ACC112 (cell line): Measurements from ENCODE around the gene CALML3.
"Not testable (repeated sequence)": the region's sequence is repeated elsewhere in the genome, so short reads cannot be mapped to it uniquely, and the experiment has no call there.

Experiments
- H2AFZ ChIP-seq: fragments of 200-600 bp; sonication (generic); one replicate; pipeline ENCODE4 v1.6.0; 2017; ENCODE audit warnings: antibody characterized with exemption, low read length; ENCODE audit not compliant: unreplicated experiment
- H3K27ac ChIP-seq: fragments of 200-600 bp; sonication (generic); 2 replicates; pipeline ENCODE4 v1.5.1; 2014; ENCODE audit warnings: low read depth, mild to moderate bottlenecking, antibody characterized with exemption, low read length, moderate library complexity
- H3K27me3 ChIP-seq: fragments of 200-600 bp; sonication (generic); 2 replicates; pipeline ENCODE4 v1.6.1; 2014; ENCODE audit warnings: mild to moderate bottlenecking, antibody characterized with exemption, low read length, moderate library complexity, mixed read lengths; ENCODE audit not compliant: insufficient read depth
- H3K36me3 ChIP-seq: fragments of 200-600 bp; sonication (generic); 2 replicates; pipeline ENCODE4 v1.6.1; 2016; ENCODE audit warnings: mild to moderate bottlenecking, antibody characterized with exemption, low read length, moderate library complexity, mixed read lengths; ENCODE audit not compliant: insufficient read depth
- H3K4me1 ChIP-seq: fragments of 200-600 bp; sonication (generic); one replicate; pipeline ENCODE4 v1.6.1; 2016; ENCODE audit warnings: low read length, mixed read lengths; ENCODE audit not compliant: insufficient read depth, unreplicated experiment, control insufficient read depth
- H3K4me3 ChIP-seq: fragments of 200-600 bp; sonication (generic); 2 replicates; pipeline ENCODE4 v1.5.1; 2014; ENCODE audit warnings: mild to moderate bottlenecking, low read depth, low read length
- H3K79me2 ChIP-seq: fragments of 200-600 bp; sonication (generic); one replicate; pipeline ENCODE4 v1.6.0; 2016; ENCODE audit warnings: low read length; ENCODE audit not compliant: control insufficient read depth, unreplicated experiment, insufficient read depth

CALML3 gene

DNA sequence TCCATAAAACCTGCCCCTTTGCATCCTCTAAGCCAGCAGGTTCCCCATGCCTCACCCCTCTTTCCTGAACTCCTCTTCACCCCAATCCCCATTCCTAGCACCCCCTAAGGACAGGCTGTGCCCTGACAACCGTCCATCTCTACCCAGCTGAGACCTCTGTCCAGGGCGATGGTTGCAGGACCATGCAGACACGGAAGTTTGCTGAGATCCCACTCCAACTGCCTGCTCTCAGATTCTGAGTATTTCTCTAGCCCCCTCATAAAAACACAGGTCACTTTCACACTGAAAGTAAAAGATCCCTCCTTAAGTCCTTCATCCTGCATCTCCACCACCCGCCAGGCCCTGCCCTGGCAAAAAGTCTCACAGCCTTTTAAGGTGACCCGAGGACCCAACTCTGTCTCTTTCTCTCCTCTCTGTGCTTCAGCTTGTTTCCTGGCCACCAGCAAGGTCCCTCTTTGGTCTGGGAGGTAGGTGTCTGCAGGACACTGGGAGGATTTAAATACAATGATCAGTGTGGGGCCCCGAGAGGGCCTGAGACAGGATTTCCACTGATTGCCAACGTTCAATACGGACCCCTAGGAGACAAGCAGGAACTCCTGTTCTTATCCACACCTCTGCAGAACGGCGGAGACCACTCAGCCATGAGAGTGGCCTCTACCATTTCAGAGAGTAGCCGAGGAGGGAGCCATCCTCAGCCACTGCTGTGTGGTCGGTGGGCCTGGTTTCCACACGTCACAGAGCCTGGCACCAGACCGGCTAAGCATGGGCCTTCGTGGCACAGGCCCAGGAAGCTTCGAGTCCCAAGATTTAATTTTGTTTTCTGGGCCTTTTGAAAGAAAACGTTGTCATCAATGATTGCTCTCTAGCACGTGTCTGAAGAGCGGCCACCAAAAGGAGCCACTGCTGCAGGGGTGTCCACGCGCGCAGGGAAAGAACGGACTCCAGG, 27.9 kb downstream of the CALML3 start:
- Histone ChIP-seq H3K27me3 (no peaks in the 10 kb centered on the region), H2AFZ (no peak overlapping the region), H3K4me3 (no peak overlapping the region), H3K36me3 (no peaks in the 10 kb centered on the region), H3K27ac (no peak overlapping the region), H3K79me2 (no peaks in the 10 kb centered on the region), H3K4me1 (peaks cover 20% of the 10 kb centered on the region)

DNA sequence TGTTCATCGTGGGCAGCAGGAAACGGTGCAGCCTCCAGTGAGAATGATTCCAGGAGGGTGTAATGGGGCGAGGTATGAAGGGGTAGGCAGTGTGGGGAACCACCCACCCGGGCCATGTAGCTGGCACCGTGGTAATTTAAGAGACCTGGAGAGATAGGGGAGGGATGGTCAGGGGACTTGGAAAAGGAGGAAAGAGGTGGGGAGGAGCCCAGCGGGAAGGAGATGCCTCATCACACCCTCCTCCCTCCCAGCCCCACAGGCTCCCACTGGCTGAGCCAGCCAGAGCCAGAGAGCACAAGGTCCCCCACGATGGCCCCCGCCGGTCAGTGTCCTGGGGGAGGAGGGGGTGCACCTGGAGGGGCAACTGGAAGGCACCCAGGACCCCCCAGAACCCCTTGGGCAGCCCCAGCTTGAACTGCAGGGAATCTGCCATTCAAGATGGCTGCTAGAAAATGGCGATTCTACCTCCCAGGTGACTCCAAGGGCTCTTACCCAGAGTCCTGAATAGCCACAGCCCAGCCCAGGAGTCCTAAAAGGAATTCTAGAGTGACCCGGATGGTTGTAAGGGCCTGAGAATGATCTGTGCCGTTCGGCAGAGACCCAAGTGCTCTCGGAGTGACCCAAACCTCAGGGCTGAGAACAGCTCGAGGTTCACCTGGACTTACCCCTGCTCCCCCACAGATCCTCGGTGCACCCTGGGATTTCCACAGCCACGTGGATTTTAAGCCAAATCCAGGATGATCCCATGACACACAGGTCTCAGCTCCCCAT, 28.8 kb downstream of the CALML3 start:
- no peak overlapping the region for H2AFZ ChIP-seq
- H3K4me3 ChIP-seq: no peak overlapping the region
- H3K4me1 ChIP-seq: peaks cover 11% of the 10 kb centered on the region
- H3K27me3 ChIP-seq: no peaks in the 10 kb centered on the region
- H3K79me2 ChIP-seq: no peaks in the 10 kb centered on the region
- H3K36me3 ChIP-seq: no peaks in the 10 kb centered on the region
- H3K27ac ChIP-seq: no peak overlapping the region

DNA sequence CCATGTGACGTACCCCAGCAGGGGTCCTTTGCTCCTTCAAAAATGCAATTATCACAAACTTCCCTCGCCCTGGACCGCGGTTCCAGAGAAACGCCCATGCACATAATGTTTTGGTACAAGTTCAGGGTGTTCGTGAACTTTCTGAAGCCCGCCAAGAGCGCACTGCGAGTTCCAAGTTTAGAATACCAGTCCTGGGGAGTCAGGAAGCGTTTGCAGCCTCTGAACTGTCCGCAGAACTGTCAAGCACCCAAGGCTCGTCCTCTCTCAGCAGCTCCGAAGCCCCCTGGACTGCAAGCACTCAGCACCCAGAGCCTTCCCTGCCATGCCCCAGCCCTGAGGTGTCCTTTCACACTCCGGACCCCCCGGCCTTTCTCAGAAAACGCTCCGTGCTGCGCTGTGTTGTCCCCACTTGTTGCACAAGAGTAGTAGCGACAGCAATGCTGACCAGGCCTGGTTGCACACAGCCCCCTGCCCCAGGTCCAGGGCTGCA, 30.3 kb downstream of the CALML3 start:
- Histone ChIP-seq H2AFZ (no peak overlapping the region), H3K4me1 (peaks cover 13% of the 10 kb centered on the region), H3K79me2 (no peaks in the 10 kb centered on the region), H3K36me3 (no peaks in the 10 kb centered on the region), H3K4me3 (no peak overlapping the region), H3K27me3 (no peaks in the 10 kb centered on the region), H3K27ac (no peak overlapping the region)

DNA sequence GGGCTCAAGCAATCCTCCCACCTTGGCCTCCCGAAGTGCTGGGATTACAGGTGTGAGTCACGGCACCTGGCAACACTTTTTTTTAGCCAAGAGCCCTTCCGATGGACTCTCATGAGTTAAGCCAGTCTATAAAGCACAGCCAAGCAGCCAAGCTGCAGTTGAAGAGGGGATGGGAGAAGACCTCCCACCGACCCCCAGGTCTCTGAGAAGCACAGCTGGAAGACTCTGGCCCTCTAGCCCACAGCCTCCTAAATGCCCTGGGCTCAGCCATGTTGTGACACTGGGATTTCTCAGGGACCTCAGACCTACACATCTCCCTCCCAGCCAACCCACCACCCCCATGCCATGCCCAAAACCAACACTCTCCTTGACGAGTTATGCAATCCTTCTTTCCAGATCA, 31.1 kb downstream of the CALML3 start:
- no peaks in the 10 kb centered on the region for H3K27me3 ChIP-seq
- H3K4me3 ChIP-seq: no peak overlapping the region
- H2AFZ ChIP-seq: no peak overlapping the region
- H3K27ac ChIP-seq: no peak overlapping the region
- H3K4me1 ChIP-seq: peaks cover 18% of the 10 kb centered on the region
- H3K36me3 ChIP-seq: no peaks in the 10 kb centered on the region
- no peaks in the 10 kb centered on the region for H3K79me2 ChIP-seq

DNA sequence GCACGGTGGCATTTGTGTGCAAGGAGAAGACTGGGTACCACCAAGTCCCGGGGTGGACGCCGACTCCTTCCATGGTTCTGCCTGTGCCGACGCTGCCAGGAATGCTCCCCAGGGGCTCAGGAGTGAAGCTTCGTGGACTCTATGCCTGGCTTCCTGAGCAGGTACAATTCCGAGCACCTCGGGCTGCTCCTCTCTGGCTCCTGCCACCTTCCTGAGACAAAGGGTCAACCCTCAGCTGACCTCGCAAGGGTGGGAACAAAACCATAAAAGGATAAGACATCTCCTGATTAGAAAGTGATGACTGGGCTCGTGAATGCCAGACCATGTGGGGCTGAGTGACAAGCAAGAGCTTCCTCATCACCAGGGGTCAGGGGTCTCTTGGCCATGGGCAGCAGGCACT, 31.8 kb downstream of the CALML3 start:
- Histone ChIP-seq H2AFZ (no peak overlapping the region), H3K79me2 (no peaks in the 10 kb centered on the region), H3K36me3 (no peaks in the 10 kb centered on the region), H3K4me3 (no peak overlapping the region), H3K27ac (no peak overlapping the region), H3K4me1 (peaks cover 18% of the 10 kb centered on the region), H3K27me3 (no peaks in the 10 kb centered on the region)

DNA sequence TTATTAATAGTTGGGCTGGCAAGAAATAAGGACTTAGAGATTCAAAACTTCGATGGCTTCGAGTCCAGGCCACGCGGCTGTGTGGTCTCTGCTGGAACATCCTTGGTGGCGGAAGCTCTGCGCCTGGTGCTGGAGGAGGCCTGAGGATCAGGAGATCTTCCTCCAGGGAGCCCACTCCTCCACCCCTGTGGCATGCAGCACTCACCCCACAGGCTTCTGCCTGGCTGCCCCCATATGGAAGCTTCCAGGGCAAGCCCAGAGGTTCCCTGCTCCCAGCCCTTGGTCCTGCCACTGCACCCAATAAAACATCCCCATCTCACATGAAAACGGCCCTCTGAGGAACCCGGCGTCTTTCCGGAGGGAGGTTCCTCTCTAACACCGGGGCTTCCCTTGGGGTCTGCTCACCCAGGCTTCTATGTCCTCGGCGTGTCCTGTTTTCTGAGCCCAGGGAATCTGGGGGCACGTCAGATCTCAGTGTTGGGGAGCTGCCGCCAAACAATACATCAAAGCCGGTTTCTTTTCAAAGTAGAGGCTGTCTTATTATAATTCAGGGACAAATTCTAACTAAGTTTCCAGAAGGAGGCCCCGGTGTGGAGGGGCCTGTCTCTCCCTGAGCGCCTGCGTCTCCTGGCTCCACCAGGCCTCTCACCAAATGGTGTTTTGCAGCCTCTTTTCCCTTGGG, 32.4 kb downstream of the CALML3 start:
- Histone ChIP-seq H3K27ac (no peak overlapping the region), H3K4me3 (no peak overlapping the region), H3K36me3 (no peaks in the 10 kb centered on the region), H2AFZ (no peak overlapping the region), H3K27me3 (no peaks in the 10 kb centered on the region), H3K79me2 (no peaks in the 10 kb centered on the region), H3K4me1 (peaks cover 18% of the 10 kb centered on the region)

DNA sequence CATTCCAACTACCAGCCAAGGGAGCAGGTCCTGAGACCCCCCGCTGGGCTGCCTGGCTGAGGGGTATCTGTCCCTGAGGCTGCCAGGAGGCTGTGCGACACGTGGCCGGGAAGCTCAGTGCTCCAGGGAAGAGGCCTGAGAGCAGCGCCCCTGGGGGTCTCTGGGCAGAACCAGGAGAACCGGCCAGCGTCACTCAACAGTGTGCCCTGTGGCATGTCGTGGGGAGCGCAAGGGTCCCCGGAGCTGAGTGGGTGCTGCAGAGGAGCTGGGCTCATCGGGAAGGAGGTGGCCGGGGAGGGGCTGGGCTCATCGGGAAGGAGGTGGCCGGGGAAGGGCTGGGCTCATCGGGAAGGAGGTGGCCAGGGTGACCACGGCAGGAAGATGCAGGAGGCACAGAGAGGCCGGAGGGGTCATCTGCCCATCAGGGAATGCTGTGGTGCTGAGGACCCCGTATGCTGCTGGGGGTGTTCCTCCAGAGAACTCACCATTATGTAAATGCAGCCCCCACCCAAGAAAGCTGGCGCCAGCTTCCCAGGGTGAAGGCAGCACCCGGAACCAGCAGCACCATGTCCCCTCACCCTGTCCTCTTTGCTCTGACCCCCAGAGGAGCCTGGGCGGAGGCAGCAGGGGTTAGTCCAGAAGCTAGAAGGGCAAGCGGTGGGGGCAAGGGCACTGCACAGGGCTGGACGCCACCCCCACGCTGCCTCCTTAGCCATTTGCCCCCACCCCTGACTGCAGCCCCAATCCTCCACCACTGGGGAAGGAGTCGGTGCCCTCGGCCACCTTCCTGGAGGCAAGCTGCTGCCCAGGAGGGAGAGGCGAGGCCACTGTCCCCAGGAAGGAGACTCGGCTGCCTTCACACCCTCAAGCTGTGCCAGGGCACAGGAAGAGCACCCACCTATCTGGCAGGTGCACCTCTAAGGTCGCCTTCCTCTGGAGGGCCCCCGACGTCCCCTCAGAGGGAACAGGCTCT, 33.3 kb downstream of the CALML3 start:
- peaks cover 18% of the 10 kb centered on the region for H3K4me1 ChIP-seq
- no peaks in the 10 kb centered on the region for H3K36me3 ChIP-seq
- no peak overlapping the region for H3K4me3 ChIP-seq
- no peaks in the 10 kb centered on the region for H3K27me3 ChIP-seq
- H3K79me2 ChIP-seq: no peaks in the 10 kb centered on the region
- no peak overlapping the region for H3K27ac ChIP-seq
- no peak overlapping the region for H2AFZ ChIP-seq

DNA sequence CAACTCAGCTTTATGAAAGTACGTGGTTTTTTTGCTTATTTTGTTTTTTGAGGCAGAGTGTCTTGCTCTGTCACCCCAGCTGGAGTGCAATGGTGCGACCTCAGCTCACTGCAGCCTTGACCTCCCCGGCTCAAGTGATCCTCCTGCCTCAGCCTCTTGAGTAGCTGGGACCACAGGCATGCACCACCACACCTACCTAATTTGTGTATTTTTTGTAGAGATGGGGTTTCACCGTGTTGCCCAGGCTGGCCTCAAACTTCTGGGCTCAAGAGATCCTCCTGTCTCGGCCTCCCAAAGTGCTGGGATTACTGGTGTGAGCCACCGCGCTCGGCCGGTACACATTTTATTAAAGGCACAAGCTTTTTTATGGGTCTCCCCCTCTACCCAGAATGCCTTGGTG, 34.3 kb downstream of the CALML3 start:
- peaks cover 26% of the 10 kb centered on the region for H3K4me1 ChIP-seq
- not testable (repeated sequence) for H3K27me3 ChIP-seq, H3K27ac ChIP-seq, H3K4me3 ChIP-seq, H3K79me2 ChIP-seq, H3K36me3 ChIP-seq, H2AFZ ChIP-seq

DNA sequence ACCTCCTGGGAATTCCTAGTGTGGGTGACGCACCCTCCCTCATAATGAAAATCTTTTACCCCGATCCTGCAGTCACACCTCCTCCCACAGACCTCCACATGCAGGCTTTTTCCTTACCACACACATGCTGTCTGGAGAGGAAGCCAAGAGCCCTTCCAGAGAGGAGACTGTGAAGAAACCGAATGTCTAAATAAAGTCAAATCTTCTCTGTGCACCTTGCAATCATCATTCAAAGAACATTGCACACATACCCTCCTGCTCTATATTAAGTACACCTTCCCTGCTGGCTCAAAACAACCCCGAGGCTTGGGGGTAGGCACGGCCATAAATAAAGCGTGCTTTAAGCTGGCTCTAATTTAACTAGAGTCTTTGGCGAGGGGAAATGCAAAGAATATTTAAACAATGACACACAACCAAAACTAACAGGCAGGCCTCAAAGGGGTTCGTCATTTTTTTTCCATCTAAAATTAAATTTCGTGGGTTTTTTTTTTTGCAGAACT, 34.9 kb downstream of the CALML3 start:
- Histone ChIP-seq H2AFZ (peak overlapping the region; percentile 4), H3K36me3 (no peaks in the 10 kb centered on the region), H3K4me3 (peak overlapping the region; percentile 18), H3K79me2 (no peaks in the 10 kb centered on the region), H3K27ac (peak overlapping the region; percentile 29), H3K27me3 (no peaks in the 10 kb centered on the region), H3K4me1 (peaks cover 30% of the 10 kb centered on the region)
